WTC11 (cell line): ENCODE results near the gene CTNNAL1. TPM values are rescaled to one million over a fixed set of nuclear protein-coding genes. Genes with fewer than 3 reads are reported as not detected.

Experiments
- ATAC-seq: fragments of 200-7000 bp; cut with Tn5 transposase; 2 replicates; pipeline ENCODE4 v1.10.0; 2021; ENCODE audit warnings: mild to moderate bottlenecking, moderate library complexity
- CTCF ChIA-PET: fragments of 300-600 bp; sonication (Branson Sonifier 250); formaldehyde crosslinking; loops from one replicate; lab custom pipeline; 2021; ENCODE audit warnings: antibody characterized with exemption; lab: Charles Lee
- POLR2A ChIA-PET: fragments of 350-600 bp; sonication (Branson Sonifier 250); formaldehyde crosslinking; loops from one replicate; lab custom pipeline; 2021; ENCODE audit warnings: antibody characterized with exemption; lab: Charles Lee
- DNase-seq: peaks from one replicate; pipeline ENCODE4 v3.0.0; 2021; ENCODE audit warnings: low spot score
- H3K27ac Mint-ChIP-seq: 2 replicates; pipeline ENCODE4 v1.8.0; 2021; ENCODE audit warnings: mixed read lengths
- H3K27me3 Mint-ChIP-seq: 2 replicates; pipeline ENCODE4 v1.8.0; 2021; ENCODE audit warnings: low read depth, mild to moderate bottlenecking, moderate library complexity, mixed read lengths
- H3K36me3 Mint-ChIP-seq: 2 replicates; pipeline ENCODE4 v1.8.0; 2021; ENCODE audit warnings: mixed read lengths
- H3K4me1 Mint-ChIP-seq: 2 replicates; pipeline ENCODE4 v1.8.0; 2022; ENCODE audit warnings: mixed read lengths
- H3K4me3 Mint-ChIP-seq: 2 replicates; pipeline ENCODE4 v1.8.0; 2021; ENCODE audit warnings: mild to moderate bottlenecking, moderate library complexity, mixed read lengths
- H3K9me3 Mint-ChIP-seq: 2 replicates; pipeline ENCODE4 v1.8.0; 2021; ENCODE audit warnings: mixed read lengths
- GRHL2 ChIP-seq: fragments of 250-450 bp; sonication (Bioruptor Pico); IDR thresholded peaks from 2 replicates; pipeline ENCODE4 v1.8.0; 2022; ENCODE audit warnings: mild to moderate bottlenecking, moderate library complexity; ENCODE audit not compliant: insufficient replicate concordance, severe bottlenecking
- NFE2L1 ChIP-seq: sonication (generic); formaldehyde crosslinking; IDR thresholded peaks from 2 replicates; pipeline ENCODE4 v1.8.1; 2023; ENCODE audit warnings: missing genetic modification reagents
- SMAD3 ChIP-seq: sonication (generic); formaldehyde crosslinking; IDR thresholded peaks from 2 replicates; pipeline ENCODE4 v1.8.0; 2022; ENCODE audit warnings: missing genetic modification reagents, mild to moderate bottlenecking, borderline replicate concordance
- SMAD4 ChIP-seq: sonication (generic); formaldehyde crosslinking; IDR thresholded peaks from 2 replicates; pipeline ENCODE4 v1.8.0; 2022; ENCODE audit warnings: mild to moderate bottlenecking, missing genetic modification reagents
- SP1 ChIP-seq: sonication (generic); formaldehyde crosslinking; conservative IDR thresholded peaks from 2 replicates; pipeline ENCODE4 v1.8.1; 2022; ENCODE audit warnings: missing genetic modification reagents
- TEAD4 ChIP-seq: sonication (generic); formaldehyde crosslinking; IDR thresholded peaks from 2 replicates; pipeline ENCODE4 v1.8.0; 2022; ENCODE audit warnings: mild to moderate bottlenecking, missing genetic modification reagents
- TP53 ChIP-seq: sonication (generic); formaldehyde crosslinking; IDR thresholded peaks from 2 replicates; pipeline ENCODE4 v1.8.1; 2023; ENCODE audit warnings: mild to moderate bottlenecking, missing genetic modification reagents
- ZNF219 ChIP-seq: sonication (generic); formaldehyde crosslinking; IDR thresholded peaks from 2 replicates; pipeline ENCODE4 v1.8.0; 2023; ENCODE audit warnings: missing genetic modification reagents, mild to moderate bottlenecking, borderline replicate concordance
- ZNF396 ChIP-seq: fragments of 250-450 bp; sonication (Bioruptor Pico); IDR thresholded peaks from 2 replicates; pipeline ENCODE4 v1.8.0; 2021; ENCODE audit warnings: mild to moderate bottlenecking, moderate library complexity, borderline replicate concordance
- total RNA-seq: library from RNA; stranded (reverse); gene quantifications from 3 replicates; pipeline ENCODE4 v1.2.3, GENCODE V29; 2021
- TF ChIP-seq, protein P1 (sequence below): fragments of 250-450 bp; sonication (Bioruptor Pico); conservative IDR thresholded peaks from 2 replicates; pipeline ENCODE4 v1.9.0; 2021; ENCODE audit warnings: mild to moderate bottlenecking
- TF ChIP-seq, protein P2 (sequence below): sonication (generic); formaldehyde crosslinking; IDR thresholded peaks from 2 replicates; pipeline ENCODE4 v1.8.0; 2022; ENCODE audit warnings: missing genetic modification reagents
- TF ChIP-seq, protein P3 (sequence below): sonication (generic); formaldehyde crosslinking; IDR thresholded peaks from 2 replicates; pipeline ENCODE4 v1.8.1; 2023; ENCODE audit warnings: mild to moderate bottlenecking, missing genetic modification reagents
- TF ChIP-seq, protein P4 (sequence below): fragments of 200-600 bp; IDR thresholded peaks from 2 replicates; pipeline ENCODE4 v1.8.0; 2022; ENCODE audit warnings: antibody characterized with exemption
- TF ChIP-seq, protein P5 (sequence below): sonication (generic); formaldehyde crosslinking; IDR thresholded peaks from 2 replicates; pipeline ENCODE4 v1.8.1; 2023; ENCODE audit warnings: mild to moderate bottlenecking, missing genetic modification reagents
- TF ChIP-seq, protein P6 (sequence below): sonication (generic); formaldehyde crosslinking; IDR thresholded peaks from 2 replicates; pipeline ENCODE4 v1.8.1; 2023; ENCODE audit warnings: mild to moderate bottlenecking, missing genetic modification reagents, moderate library complexity

Gene CTNNAL1
- total RNA-seq, 1 experiment from 2014 or later, result 53.1 TPM

DNA sequence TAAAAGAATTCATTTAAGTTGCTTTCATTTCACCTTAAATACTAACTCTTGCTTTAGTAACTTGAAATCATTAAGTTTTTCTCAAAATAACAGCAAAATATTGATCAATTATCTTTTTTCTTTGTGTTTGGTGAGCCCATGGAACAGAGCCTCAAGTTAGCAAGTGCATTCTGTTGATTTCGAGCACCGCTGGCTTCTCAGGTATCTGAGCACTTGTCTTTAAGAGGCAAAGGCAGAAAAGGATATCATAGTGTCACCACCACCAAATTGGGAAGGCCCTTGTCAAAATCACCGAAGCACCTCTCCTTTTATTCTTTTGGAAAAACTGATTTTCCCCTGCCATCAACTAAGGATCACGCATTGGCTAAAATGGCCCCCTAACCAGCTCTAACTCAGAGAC is 17.1 kb upstream of the CTNNAL1 start:
- H3K27ac Mint-ChIP-seq, result no peak overlapping the region
- no peak for ATAC-seq
- POLR2A ChIA-PET, result no interaction called here

More for the DNA sequence above, 17.1 kb upstream of the CTNNAL1 start:
- CTCF ChIA-PET, result no interaction called here
- Mint-ChIP-seq H3K27me3 (no peaks in the 10 kb centered on the region), H3K9me3 (no peaks in the 10 kb centered on the region), H3K36me3 (peaks cover 21% of the 10 kb centered on the region), H3K4me1 (no peaks in the 10 kb centered on the region; the same call in 1 of the 2 replicates), H3K4me3 (no peak overlapping the region)
- DNase-seq, result no peak
- TF ChIP-seq TEAD4 (CRISPR knock-in tag), result no peak
- TF ChIP-seq, protein P1, sequence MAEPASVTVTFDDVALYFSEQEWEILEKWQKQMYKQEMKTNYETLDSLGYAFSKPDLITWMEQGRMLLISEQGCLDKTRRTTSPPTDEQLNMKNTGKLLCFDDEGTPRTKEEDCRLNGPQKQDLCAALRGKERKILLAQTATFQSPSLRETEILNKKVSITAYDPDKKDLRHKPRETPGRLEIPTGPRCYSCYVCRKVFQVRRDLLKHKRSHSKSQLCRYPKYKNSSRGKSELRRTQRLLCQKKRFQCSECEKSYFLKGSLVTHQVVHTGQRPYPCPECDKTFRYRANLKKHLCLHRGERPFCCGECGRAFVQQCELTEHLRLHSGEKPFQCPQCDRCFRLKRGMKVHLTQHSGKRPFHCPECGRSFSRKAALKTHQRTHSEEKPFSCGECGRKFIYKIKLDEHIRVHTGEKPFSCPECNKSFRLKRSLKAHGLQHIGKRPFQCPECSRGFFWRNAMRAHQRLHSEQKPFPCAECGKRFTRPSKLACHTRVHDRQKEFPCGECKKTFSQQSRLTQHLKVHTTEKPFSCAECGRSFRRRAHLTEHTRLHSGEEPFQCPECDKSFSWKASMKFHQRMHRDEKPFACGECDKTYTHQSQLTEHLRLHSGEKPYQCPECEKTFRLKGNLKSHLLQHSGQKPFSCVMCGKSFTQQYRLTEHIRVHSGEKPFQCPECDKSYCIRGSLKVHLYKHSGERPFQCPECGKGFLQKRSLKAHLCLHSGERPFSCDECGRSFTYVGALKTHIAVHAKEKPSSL (CRISPR knock-in tag), result no peak
- TF ChIP-seq TP53 (CRISPR knock-in tag), result no peak
- TF ChIP-seq ZNF396 (CRISPR knock-in tag), result no peak
- TF ChIP-seq, protein P2, sequence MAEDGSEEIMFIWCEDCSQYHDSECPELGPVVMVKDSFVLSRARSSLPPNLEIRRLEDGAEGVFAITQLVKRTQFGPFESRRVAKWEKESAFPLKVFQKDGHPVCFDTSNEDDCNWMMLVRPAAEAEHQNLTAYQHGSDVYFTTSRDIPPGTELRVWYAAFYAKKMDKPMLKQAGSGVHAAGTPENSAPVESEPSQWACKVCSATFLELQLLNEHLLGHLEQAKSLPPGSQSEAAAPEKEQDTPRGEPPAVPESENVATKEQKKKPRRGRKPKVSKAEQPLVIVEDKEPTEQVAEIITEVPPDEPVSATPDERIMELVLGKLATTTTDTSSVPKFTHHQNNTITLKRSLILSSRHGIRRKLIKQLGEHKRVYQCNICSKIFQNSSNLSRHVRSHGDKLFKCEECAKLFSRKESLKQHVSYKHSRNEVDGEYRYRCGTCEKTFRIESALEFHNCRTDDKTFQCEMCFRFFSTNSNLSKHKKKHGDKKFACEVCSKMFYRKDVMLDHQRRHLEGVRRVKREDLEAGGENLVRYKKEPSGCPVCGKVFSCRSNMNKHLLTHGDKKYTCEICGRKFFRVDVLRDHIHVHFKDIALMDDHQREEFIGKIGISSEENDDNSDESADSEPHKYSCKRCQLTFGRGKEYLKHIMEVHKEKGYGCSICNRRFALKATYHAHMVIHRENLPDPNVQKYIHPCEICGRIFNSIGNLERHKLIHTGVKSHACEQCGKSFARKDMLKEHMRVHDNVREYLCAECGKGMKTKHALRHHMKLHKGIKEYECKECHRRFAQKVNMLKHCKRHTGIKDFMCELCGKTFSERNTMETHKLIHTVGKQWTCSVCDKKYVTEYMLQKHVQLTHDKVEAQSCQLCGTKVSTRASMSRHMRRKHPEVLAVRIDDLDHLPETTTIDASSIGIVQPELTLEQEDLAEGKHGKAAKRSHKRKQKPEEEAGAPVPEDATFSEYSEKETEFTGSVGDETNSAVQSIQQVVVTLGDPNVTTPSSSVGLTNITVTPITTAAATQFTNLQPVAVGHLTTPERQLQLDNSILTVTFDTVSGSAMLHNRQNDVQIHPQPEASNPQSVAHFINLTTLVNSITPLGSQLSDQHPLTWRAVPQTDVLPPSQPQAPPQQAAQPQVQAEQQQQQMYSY, result no peak
- TF ChIP-seq NFE2L1 (CRISPR knock-in tag), result no peak
- TF ChIP-seq SMAD3 (CRISPR knock-in tag), result no peak
- no peak for TF ChIP-seq GRHL2 (CRISPR knock-in tag)
- TF ChIP-seq, protein P3, sequence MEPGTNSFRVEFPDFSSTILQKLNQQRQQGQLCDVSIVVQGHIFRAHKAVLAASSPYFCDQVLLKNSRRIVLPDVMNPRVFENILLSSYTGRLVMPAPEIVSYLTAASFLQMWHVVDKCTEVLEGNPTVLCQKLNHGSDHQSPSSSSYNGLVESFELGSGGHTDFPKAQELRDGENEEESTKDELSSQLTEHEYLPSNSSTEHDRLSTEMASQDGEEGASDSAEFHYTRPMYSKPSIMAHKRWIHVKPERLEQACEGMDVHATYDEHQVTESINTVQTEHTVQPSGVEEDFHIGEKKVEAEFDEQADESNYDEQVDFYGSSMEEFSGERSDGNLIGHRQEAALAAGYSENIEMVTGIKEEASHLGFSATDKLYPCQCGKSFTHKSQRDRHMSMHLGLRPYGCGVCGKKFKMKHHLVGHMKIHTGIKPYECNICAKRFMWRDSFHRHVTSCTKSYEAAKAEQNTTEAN (CRISPR knock-in tag), result no peak
- no peak for TF ChIP-seq SMAD4
- no peak for TF ChIP-seq ZNF219
- TF ChIP-seq, protein P4, sequence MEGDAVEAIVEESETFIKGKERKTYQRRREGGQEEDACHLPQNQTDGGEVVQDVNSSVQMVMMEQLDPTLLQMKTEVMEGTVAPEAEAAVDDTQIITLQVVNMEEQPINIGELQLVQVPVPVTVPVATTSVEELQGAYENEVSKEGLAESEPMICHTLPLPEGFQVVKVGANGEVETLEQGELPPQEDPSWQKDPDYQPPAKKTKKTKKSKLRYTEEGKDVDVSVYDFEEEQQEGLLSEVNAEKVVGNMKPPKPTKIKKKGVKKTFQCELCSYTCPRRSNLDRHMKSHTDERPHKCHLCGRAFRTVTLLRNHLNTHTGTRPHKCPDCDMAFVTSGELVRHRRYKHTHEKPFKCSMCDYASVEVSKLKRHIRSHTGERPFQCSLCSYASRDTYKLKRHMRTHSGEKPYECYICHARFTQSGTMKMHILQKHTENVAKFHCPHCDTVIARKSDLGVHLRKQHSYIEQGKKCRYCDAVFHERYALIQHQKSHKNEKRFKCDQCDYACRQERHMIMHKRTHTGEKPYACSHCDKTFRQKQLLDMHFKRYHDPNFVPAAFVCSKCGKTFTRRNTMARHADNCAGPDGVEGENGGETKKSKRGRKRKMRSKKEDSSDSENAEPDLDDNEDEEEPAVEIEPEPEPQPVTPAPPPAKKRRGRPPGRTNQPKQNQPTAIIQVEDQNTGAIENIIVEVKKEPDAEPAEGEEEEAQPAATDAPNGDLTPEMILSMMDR, result no peak
- TF ChIP-seq, protein P5, sequence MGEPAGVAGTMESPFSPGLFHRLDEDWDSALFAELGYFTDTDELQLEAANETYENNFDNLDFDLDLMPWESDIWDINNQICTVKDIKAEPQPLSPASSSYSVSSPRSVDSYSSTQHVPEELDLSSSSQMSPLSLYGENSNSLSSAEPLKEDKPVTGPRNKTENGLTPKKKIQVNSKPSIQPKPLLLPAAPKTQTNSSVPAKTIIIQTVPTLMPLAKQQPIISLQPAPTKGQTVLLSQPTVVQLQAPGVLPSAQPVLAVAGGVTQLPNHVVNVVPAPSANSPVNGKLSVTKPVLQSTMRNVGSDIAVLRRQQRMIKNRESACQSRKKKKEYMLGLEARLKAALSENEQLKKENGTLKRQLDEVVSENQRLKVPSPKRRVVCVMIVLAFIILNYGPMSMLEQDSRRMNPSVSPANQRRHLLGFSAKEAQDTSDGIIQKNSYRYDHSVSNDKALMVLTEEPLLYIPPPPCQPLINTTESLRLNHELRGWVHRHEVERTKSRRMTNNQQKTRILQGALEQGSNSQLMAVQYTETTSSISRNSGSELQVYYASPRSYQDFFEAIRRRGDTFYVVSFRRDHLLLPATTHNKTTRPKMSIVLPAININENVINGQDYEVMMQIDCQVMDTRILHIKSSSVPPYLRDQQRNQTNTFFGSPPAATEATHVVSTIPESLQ (CRISPR knock-in tag), result no peak
- TF ChIP-seq, protein P6, sequence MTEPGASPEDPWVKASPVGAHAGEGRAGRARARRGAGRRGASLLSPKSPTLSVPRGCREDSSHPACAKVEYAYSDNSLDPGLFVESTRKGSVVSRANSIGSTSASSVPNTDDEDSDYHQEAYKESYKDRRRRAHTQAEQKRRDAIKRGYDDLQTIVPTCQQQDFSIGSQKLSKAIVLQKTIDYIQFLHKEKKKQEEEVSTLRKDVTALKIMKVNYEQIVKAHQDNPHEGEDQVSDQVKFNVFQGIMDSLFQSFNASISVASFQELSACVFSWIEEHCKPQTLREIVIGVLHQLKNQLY (CRISPR knock-in tag), result no peak
- TF ChIP-seq SP1 (CRISPR knock-in tag), result no peak
